Stomach smooth muscle (tissue), 2 donors: ENCODE data around the gene CDH4.

ENCODE experiments used
- H3K27ac ChIP-seq: one replicate; pipeline ENCODE4 v1.7.0; 2013; ENCODE audit warnings: mild to moderate bottlenecking, low read length, inconsistent platforms
- H3K27me3 ChIP-seq, 2 donors: one replicate each; pipeline ENCODE4 v1.7.0; 2013; ENCODE audit warnings: low read length in 2 of 2; ENCODE audit not compliant: insufficient read depth in 2 of 2, control insufficient read depth in 1 of 2
- H3K36me3 ChIP-seq, 2 donors: one replicate each; pipeline ENCODE4 v1.7.0; 2013; ENCODE audit warnings: low read length in 2 of 2; ENCODE audit not compliant: control insufficient read depth in 2 of 2, insufficient read depth in 2 of 2
- H3K4me1 ChIP-seq: one replicate; pipeline ENCODE4 v1.7.0; 2013; ENCODE audit warnings: low read length; ENCODE audit not compliant: control insufficient read depth, insufficient read depth
- H3K4me3 ChIP-seq, 2 donors: one replicate each; pipeline ENCODE4 v1.7.0; 2013; ENCODE audit warnings: low read length in 2 of 2
- H3K9ac ChIP-seq, 2 donors: one replicate each; pipeline ENCODE4 v1.7.0; 2013; ENCODE audit warnings: low read length in 2 of 2, mild to moderate bottlenecking in 1 of 2
- H3K9me3 ChIP-seq, 2 donors: one replicate each; pipeline ENCODE4 v1.7.0; 2013; ENCODE audit warnings: low read length in 2 of 2; ENCODE audit not compliant: control insufficient read depth in 2 of 2
- donor health status: healthy.
- donor health status: Pancreatic carcinoma.

The CDH4 gene

DNA sequence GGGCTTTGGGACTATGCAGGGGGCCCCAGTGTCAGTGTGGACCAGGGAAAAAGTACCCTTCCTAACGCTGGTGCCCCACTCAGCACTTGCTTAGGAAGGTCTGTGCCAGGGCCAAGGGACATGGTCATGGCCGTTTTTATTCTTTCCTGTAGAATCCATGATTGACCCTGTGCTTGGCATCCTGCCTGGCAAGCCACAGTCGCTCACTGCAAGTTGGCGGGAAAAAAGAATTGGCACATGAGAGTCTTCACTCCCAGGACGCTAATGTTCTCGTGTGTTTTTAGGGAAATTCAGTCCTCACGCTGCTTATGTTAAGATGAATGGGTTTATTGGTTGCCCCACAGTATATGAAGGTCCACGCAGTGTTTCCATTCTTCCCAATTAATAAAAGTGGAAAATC, 253.4 kb downstream of the CDH4 start:
- Histone ChIP-seq H3K36me3 (no peaks in the 10 kb centered on the region), H3K4me3 (no peak overlapping the region), H3K27me3 (peaks cover 5 to 15% of the 10 kb centered on the region in 2 donors), H3K9me3 (no peaks in the 10 kb centered on the region), H3K9ac (no peak overlapping the region), H3K27ac (no peak overlapping the region), H3K4me1 (no peaks in the 10 kb centered on the region)

DNA sequence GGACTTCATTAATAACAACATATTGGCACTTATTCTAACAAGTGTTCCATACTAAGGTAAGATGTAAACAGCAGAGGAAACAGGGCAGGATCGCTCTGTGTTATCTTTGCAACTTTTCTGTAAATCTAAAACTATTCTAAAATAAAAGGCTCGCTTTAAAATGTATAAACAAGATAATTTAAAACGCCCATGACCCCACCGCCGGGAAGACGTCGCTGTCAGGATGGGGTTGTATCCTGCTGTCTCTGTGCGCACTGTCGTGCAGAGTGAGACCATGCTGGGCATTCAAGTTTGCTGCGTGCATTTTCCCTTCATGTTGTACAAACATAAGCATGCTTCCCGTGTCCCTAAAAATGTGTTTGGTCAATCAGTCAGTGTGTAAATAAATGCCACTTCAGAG, 255.7 kb downstream of the CDH4 start:
- Histone ChIP-seq H3K4me3 (no peak overlapping the region), H3K9me3 (no peaks in the 10 kb centered on the region), H3K4me1 (no peaks in the 10 kb centered on the region), H3K27me3 (peaks cover 5 to 15% of the 10 kb centered on the region in 2 donors), H3K27ac (no peak overlapping the region), H3K9ac (no peak overlapping the region), H3K36me3 (no peaks in the 10 kb centered on the region)

- peaks cover 5 to 15% of the 10 kb centered on the region in 2 donors for H3K27me3 ChIP-seq
- no peaks in the 10 kb centered on the region for H3K4me1 ChIP-seq
- H3K4me3 ChIP-seq: no peak overlapping the region
These were observed 256.4 kb downstream of the CDH4 start for GRCh38 chr20:61508301-61509096.

DNA sequence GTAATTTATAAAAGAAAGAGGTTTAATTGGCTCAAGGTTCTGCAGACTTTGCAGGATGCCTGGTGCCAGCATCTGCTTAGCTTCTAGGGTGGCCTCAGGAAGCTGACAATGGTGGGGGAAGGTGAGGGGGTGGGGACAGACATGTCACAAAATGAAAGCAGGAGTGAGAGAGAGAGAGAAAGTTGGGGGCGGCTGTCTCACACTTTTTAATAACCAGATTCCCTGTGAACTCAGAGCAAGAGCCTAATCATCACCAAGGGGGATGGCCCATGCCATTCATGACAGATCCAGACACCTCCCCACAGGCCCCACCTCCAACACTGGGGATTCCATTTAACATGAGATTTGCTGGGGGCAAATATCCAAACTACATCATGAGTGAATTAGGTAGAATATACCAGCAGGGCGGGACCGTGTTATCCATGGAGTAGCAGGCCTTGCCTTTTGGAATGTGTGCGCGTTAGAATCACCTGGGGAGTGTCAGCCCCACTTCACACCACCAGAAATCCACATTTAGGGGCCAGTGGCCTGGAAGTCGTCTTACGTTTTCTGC, 258.8 kb downstream of the CDH4 start:
- H3K27me3 ChIP-seq: peaks cover 3 to 10% of the 10 kb centered on the region in 2 donors
- H3K9ac ChIP-seq: no peak overlapping the region
- no peak overlapping the region for H3K4me3 ChIP-seq

More at GRCh38 chr20:61508301-61509096, 256.4 kb downstream of the CDH4 start:
- H3K9ac ChIP-seq: no peak overlapping the region
- no peak overlapping the region for H3K27ac ChIP-seq
- no peaks in the 10 kb centered on the region for H3K9me3 ChIP-seq
- no peaks in the 10 kb centered on the region for H3K36me3 ChIP-seq

GRCh38 chr20:61512475-61512874, 260.4 kb downstream of the CDH4 start:
- Histone ChIP-seq H3K9me3 (no peaks in the 10 kb centered on the region), H3K27me3 (peaks cover 0 to 9% of the 10 kb centered on the region in 2 donors), H3K4me1 (no peaks in the 10 kb centered on the region), H3K36me3 (no peaks in the 10 kb centered on the region), H3K4me3 (no peak overlapping the region), H3K9ac (no peak overlapping the region), H3K27ac (no peak overlapping the region)

More for the DNA sequence above, 258.8 kb downstream of the CDH4 start:
- H3K27ac ChIP-seq: no peak overlapping the region
- H3K36me3 ChIP-seq: no peaks in the 10 kb centered on the region
- no peaks in the 10 kb centered on the region for H3K9me3 ChIP-seq
- no peaks in the 10 kb centered on the region for H3K4me1 ChIP-seq

DNA sequence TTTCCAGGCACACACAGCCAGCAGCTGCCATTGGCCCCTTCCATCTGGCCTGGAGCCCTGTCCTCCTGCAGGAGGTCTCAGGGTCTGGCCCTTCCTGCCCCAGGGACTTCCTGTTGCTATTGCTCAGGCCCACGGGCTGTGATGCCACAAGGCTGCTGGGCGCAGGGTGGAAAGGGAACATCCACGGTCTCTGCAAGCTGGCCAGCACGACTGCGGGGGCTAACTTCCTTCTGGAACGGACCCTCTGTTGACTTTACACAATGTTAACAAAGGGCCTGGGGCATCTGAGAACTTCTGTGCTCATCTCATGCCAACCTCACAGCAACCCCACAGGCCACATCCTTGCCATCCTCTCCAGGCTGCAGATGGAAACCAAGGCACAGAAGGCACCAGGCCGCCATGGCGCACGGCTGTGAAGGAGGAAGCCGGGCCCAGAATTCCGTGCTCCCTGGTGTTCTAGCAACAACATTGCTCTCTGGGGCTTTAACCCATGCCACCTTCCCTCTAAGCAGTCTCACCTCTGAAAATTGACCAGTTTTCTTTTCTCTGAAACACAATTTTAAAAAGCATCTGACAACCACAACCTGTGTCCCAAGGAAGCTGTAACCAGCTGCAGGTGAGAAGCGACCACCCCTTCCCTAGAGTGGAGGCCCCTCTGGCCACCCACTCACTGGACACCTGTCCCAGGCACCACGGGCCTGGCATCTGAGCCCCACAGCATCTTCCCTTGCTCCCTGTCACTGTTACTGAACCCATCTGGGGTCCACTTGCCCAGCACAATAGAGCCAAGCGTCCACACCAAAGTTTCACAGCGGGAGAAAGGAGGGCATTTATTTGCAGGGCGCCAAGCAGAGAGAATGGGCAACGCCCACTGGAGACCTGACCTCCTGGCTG, 261.3 kb downstream of the CDH4 start:
- H3K4me1 ChIP-seq: no peaks in the 10 kb centered on the region
- H3K9ac ChIP-seq: no peak overlapping the region
- H3K36me3 ChIP-seq: no peaks in the 10 kb centered on the region
- H3K27me3 ChIP-seq: peaks cover 0 to 8% of the 10 kb centered on the region in 2 donors
- no peak overlapping the region for H3K4me3 ChIP-seq
- H3K9me3 ChIP-seq: no peaks in the 10 kb centered on the region
- no peak overlapping the region for H3K27ac ChIP-seq

DNA sequence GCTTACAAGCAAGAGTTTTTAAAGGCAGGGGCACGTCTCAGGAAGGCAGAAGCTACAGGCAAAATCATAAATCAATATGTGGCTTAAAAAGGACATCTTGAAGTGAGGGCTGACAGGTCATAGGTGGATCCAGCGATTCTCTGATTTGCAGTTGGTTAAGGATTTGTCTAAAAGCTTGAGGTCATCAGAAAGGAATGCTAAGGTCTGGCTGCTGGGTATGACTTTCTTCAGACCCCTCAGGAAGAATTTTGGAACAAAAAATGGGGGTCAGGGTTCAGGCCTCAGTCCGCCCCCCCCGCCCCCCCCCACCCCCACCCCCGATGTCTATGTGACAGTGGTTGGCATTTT, 261.9 kb downstream of the CDH4 start:
- peaks cover 0 to 3% of the 10 kb centered on the region in 2 donors for H3K27me3 ChIP-seq
- no peak overlapping the region for H3K4me3 ChIP-seq
- H3K9me3 ChIP-seq: no peaks in the 10 kb centered on the region
- no peak overlapping the region for H3K27ac ChIP-seq
- no peaks in the 10 kb centered on the region for H3K36me3 ChIP-seq
- no peak overlapping the region for H3K9ac ChIP-seq
- H3K4me1 ChIP-seq: no peaks in the 10 kb centered on the region

- no peaks in the 10 kb centered on the region for H3K9me3 ChIP-seq
- no peak overlapping the region for H3K9ac ChIP-seq
- no peaks in the 10 kb centered on the region for H3K36me3 ChIP-seq
- no peak overlapping the region for H3K27ac ChIP-seq
- no peak overlapping the region for H3K4me3 ChIP-seq
- no peaks in the 10 kb centered on the region for H3K4me1 ChIP-seq
- H3K27me3 ChIP-seq: peaks cover 3 to 4% of the 10 kb centered on the region in 2 donors
These were observed 262.3 kb downstream of the CDH4 start for GRCh38 chr20:61514396-61514795.

DNA sequence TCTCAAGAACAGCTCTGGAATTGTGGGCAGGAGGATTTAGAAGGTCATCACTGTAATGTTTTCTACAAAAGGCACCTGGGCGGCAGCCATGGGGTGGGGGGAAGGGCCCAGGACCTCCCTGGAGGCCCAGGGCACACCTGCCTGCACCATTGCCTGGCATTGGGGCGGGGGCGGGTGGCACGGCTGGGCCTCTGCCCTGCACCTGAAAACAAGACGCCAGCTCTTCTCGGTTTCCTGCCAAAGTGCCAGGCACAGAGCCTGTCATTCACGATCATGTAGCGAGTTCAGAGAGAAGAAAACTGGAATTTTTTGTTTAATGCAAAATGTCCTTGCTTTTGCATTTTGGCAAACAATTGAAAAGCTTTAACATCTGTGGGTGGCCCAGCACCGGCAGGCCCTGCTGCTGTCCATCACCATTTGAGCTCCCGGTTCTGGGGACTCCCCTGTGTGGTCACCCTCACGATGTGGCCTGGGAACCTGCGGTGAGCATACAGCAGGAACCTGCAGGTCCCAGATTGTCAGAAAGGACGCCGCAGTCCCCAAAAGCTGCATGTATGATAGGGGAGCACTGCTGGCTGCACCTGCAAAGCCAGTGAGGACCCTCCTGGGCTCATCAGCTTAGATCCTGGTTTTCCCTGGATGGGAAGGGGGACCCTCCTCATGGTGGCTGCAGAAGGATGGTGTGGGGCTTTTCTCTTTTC, 262.9 kb downstream of the CDH4 start:
- no peaks in the 10 kb centered on the region for H3K4me1 ChIP-seq
- no peaks in the 10 kb centered on the region for H3K9me3 ChIP-seq
- H3K4me3 ChIP-seq: no peak overlapping the region
- H3K27ac ChIP-seq: no peak overlapping the region
- no peak overlapping the region for H3K9ac ChIP-seq
- peaks cover 3 to 9% of the 10 kb centered on the region in 2 donors for H3K27me3 ChIP-seq
- no peaks in the 10 kb centered on the region for H3K36me3 ChIP-seq

- Histone ChIP-seq H3K9ac (no peak overlapping the region), H3K9me3 (no peaks in the 10 kb centered on the region), H3K4me1 (no peaks in the 10 kb centered on the region), H3K36me3 (no peaks in the 10 kb centered on the region), H3K27ac (no peak overlapping the region), H3K4me3 (no peak overlapping the region), H3K27me3 (peaks cover 3 to 13% of the 10 kb centered on the region in 2 donors)
These were observed 263.9 kb downstream of the CDH4 start for GRCh38 chr20:61515922-61516321.
